HG02623 (cell line): Measurements from ENCODE around the gene GLI3.

Experiments
- ATAC-seq: cut with Tn5 transposase; IDR thresholded peaks from one replicate; pipeline ENCODE4 v1.9.1; 2021; ENCODE audit warnings: moderate library complexity; ENCODE audit not compliant: unreplicated experiment

Gene GLI3

GRCh38 chr7:41940760-41941343, 296.2 kb downstream of the GLI3 start:
- peak; percentile 84 for ATAC-seq

DNA sequence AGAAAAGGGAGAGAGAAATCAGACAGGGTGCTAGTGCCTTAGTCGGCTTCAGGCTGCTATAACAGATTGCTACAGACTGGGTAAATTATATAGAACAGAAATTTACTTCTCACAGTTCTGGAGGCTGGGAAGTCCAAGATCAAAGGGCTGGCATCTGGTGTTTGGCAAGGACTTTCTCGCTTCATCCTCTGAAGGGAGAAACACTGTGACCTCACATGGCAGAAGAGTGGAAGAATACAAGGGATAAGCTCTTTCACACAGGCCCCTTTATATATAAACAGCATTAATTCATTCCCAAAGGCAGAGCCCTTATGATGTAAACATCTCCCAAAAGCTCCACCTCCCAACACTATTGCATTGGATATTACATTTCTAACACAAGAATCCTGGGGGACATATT, 298.6 kb downstream of the GLI3 start:
- no peak for ATAC-seq

DNA sequence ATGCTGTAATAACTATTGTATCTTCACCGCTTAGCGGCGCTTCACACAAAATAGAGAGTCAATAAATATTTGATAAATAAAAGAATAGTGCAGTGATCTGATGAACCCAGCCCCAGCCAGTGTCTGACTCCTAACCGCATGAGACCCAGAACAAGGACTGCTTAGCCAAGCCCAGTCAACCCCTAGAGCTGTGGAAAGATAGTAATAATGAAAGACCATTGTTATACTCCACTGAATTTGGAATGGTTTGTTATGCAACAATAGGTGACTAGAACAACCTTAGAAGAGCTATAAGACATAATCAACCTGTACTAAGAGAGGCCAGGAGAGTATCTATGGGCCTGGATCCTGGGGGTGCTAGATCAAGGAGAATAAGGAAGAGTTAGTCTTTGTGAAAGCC, 303.6 kb downstream of the GLI3 start:
- ATAC-seq, result no peak

GRCh38 chr7:41931263-41931646, 305.8 kb downstream of the GLI3 start:
- ATAC-seq, result no peak

DNA sequence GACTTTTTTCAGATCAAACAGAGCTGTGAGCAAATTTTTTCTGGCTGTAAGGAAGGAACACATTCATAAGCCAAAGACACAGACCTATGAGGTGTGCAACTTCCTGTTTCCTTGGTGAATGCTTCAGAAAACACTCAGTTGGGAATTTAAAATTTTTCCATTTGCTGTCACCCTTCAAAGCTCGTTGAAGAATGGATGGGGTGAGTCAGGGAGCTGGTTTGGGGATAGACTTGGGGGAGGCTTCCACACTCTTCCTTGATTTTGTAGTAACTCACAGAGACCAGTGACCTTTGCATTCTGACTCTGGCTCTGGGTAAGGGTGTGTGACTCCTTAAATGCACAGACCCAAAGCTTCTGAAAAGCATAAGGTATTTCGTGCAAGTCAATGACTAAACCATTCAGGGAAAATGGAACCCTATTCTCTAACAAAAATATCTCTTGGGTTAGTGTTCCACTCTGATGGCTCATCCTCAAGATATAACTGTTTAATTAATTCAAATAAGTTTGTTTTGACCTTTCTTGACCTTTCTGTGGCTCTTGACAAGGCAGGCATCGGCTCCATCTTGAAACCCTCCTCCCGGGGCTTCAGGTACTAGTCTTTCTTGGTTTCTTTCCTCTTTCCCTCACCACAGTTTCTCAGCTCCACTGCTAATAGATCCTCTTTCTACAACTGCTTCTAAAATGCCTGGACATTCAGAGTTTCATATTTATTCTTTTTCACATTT, 306.3 kb downstream of the GLI3 start:
- no peak for ATAC-seq

- no peak for ATAC-seq
These were observed 308.2 kb downstream of the GLI3 start for GRCh38 chr7:41928781-41929180.

DNA sequence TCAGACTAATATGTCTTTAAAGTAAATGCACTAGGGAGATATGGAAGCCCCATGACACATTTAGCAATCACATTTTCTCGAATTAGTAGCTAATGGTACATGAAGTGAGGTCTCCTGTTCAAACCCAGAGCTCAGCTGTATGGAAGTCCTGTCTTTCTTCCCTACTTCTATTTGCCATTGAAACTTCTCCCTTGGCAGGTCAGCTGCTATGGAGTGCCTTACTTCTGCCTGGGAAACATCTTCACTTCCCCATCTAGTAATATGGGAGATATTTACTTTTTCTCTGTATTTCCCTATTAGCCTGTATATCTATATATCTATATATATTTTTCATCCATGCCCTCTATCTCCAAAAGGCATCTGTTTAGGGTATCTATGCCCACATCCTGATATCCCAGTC, 308.8 kb downstream of the GLI3 start:
- ATAC-seq, result no peak

- no peak for ATAC-seq
These were observed 309.6 kb downstream of the GLI3 start for GRCh38 chr7:41927380-41927779.

- no peak for ATAC-seq
These were observed 311.1 kb downstream of the GLI3 start for GRCh38 chr7:41925946-41926345.

DNA sequence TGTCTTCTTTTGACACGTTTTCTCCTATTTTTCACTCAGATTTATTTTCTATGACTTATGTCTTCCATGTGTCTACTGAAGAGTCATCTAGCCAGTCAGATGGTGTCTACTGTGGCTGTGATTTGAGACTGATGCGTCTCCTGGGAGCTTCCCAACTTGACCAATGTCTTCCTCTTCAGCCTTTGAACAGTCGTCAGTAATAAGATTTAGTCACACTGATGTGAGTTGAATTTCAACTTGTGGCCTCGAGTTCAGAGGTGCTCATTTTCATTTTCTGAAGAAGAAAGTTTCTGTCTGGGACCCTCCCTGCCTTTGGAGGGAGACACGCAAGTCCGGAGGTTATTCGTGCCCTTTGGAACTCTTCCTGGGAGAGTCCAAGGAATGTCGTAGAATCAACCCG, 312.2 kb downstream of the GLI3 start:
- no peak for ATAC-seq

GRCh38 chr7:41922373-41922772, 314.6 kb downstream of the GLI3 start:
- ATAC-seq, result no peak

GRCh38 chr7:41921453-41921981, 315.5 kb downstream of the GLI3 start:
- ATAC-seq, result no peak

GRCh38 chr7:41918597-41918996, 318.4 kb downstream of the GLI3 start:
- ATAC-seq, result no peak

DNA sequence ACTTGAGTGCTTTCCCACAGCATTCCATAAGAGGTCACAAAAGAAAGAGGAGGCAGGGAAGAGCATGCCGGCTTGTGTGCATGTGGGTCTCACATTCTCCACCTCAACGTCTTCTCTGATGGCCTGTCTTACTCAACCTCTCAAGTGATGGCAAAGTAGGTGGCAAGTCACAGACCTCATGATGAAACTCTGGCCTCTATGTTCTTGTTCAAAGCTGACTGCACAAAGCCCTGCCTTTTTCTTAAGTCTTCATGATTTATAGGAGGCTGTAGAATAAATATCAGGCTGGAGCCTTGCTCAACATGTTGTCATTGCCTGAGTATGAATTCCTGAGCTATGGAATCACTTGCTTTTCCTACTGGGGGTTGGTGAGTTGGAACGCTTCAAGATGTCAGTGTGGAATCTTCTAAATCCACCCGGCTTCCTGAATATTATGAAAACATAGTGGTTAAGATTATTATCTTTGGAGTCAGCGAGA, 320.5 kb downstream of the GLI3 start:
- ATAC-seq, result no peak

GRCh38 chr7:41915871-41916270, 321.1 kb downstream of the GLI3 start:
- ATAC-seq, result no peak

GRCh38 chr7:41912851-41913567, 324.0 kb downstream of the GLI3 start:
- no peak for ATAC-seq

GRCh38 chr7:41912426-41912825, 324.6 kb downstream of the GLI3 start:
- no peak for ATAC-seq

DNA sequence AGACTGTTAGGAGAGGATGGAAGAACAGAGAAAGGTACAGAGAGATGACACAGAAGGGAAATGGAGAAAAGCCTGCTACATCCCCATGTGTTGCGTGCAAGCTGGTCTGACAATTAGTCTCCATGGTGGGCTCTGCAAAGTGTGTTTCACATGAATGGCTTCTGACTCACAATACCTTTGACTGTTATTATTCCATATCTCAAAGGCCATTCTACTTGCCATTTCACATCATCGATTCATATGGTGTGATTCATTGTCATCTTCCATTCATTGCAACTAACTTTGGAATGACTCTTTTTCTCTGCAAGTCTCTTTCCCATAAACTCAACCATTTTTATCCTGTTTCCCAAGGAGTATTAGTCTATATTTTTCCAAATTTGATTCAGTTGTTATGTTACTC, 325.2 kb downstream of the GLI3 start:
- ATAC-seq, result no peak
